Measurements from ENCODE around the gene TMEM200A. TPM values are rescaled to one million over a fixed set of nuclear protein-coding genes. Genes with fewer than 3 reads are reported as not detected.
A peak's percentile ranks its signal among the peaks of the same experiment; 100 is the strongest.

The TMEM200A gene
- total RNA-seq, 1 experiment from 2014 or later = 23.4 TPM

DNA sequence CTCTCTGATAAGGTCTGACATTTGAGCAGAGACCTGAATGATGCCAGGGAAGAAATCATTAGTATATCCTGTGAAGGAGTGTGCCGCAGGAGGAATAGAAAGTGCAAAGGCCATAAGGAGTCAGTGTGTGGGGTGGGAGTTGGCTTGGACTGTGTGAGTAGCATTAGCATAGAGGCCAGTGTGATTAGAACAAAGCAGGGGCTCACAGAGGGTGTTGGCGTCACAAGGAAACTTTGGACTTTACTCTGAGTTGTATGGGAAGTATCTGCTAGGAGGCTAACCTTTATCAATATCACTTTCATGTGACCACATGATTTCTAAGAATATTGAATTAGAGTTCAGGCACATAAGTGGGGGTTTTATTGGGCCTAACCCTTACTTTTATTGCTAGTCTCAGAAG is 12.1 kb downstream of the TMEM200A start:
- DNase-seq (ENCODE audit: low spot score) = no peak

DNA sequence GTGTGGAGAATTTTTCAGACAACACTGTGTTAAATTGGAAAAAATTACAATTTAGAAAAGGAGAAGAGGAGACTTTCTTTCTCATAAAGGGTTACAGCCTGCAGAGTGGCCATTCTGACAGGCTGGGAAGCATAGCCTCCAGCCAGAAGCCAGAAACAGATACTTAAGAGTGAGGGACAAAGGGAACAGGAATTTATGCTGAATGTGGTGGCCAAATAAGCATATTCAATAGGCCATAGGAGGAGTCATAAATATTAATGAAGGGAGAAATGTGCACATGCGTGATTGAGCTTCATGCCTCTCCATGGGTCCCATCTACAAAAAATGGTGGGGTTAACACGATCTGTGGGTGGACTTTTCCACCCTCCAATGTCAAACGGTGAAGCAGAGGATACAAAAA is 13.4 kb downstream of the TMEM200A start:
- no peak for DNase-seq (ENCODE audit: low spot score)

- no peak for DNase-seq (ENCODE audit: low spot score)
Measured at GRCh38 chr6:130381012-130381411, 15.2 kb downstream of the TMEM200A start.

DNA sequence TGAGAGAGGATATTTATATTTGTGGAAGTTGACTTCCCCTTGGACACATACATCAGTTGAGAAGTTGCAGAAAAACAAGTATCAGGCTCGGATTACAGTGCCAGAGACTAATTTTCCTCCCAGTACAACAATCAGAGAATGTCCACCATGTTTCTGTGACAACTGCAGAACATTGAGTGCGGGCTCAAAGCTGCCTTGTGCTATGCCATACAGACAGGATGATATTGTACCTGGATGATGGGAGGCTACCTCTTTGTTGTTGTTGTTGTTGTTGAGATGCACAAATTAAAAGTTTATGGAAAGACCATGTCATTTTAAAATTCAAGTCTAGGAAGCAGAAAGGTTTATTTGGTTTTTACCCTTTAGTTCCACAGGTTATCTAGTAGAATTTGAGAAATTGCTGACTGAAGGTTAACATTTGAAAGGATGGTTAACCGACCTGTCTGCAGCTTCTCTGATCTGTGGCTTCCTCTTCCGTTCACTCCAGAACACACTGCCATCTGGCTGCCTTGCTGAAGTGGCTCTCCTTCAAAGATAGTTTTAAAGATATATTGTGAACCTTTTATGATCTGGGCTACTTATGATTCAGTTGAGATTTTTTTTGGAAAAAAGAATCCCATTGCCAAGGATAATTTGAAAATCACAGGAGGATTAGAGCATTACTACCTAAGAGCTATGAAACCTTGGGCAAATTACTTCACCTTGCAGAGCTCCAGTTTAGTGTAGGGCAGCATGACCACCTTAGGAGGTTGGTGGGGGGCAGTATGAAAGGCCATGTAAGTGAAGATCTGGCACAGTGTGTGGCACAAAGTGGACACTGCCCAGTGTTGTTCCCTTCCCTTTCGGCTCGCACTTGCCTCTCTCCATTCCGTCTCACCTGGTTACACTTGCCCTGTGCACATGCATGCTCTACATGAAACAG is 15.9 kb downstream of the TMEM200A start:
- no peak for DNase-seq (ENCODE audit: low spot score)

DNA sequence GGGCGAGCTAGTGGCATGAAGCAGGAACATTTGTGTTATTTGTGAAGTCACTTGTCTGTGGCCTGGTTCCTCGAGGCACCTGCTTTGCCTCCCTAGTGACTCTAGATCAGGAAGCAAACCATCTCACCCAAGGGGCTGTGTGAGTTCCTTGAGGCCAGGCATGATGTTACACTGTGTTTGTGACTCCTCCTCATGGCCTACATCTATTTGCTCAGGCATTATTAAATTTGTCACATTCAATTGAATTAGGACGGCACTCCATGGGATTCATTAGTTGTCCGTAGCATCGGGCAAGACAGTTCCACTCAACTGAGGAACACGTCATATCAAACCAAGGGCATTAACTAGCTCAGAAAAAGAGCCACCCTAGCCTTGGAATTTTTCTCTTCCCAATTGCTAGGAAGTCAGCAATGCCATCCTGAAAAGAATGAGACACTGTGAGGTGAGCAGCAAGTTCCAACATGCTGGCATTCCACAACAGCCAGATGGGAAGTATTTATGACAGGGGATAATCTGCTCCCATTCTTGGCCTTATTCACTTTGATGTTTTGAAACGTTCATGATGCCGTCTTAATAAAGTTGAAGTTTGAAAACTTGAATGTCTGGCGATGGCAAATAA is 17.2 kb downstream of the TMEM200A start:
- DNase-seq (ENCODE audit: low spot score) = no peak

DNA sequence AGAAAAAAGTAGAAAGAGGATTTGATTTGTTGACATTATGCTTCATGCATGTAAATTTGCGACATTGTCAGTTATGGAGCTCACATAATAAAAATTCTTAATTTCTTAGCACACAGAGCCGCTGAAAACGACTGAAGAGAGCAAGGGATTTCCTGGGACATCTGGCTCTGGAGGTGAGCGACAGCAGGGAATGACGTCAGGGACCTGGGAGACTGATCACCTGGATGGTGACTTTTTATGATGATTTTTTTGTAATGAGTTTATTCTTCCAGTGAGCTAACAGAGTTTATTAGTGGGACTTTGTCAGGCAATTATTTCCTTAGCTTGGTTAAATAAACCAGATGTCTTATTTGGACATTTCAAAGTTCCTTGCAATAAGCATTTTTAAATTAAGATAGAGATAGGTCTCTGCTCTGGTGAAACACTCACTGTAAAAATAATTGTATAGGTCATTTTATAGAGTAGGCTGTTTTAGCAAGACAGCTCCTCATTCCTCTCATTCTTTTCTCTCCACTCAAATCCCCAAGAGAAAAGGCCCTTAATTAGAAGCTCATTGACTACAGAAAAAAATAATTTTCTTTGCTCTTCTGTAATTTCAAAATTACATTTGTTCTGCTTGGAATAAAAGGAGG is 19.4 kb downstream of the TMEM200A start:
- DNase-seq (ENCODE audit: low spot score) = no peak

- no peak for DNase-seq (ENCODE audit: low spot score)
Measured at GRCh38 chr6:130389142-130389541, 23.3 kb downstream of the TMEM200A start.

DNA sequence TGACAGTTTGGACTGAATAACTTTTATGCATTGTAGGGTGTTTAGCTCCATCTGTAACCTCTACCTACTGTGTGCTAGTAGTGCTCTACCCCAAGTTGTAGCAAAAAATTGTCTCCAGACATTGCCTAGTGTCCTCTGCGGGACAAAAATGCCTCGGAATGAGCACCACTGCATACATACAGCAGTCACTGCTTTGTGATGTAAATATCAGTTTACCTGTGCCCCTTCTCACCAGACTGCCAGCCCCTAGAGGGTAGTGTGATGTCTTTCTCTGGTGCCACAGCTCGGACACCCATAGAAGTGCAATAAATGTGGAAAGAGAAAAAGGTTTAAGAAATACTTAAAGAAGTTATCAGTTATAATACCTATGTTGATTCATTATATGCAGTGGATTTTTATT is 25.1 kb downstream of the TMEM200A start:
- no peak for DNase-seq (ENCODE audit: low spot score)

DNA sequence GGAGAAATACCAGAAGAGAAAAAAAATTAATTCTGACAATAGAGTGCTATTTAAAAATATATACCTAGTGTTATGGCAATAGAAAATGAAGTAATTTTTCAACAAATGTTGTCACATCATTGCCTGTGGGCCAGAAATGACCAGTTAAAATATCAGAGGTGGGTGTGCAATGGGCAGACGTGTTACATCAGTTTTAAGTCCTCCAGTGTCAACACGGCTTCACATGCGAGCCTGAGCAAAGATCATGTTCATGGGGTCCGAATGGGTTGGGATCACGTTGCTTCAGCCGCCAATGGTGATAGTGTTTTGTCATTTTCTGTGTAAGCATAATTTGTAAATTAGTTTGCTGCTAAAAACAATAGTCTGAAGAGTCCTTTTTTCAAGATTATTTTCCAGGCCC is 27.5 kb downstream of the TMEM200A start:
- no peak for DNase-seq (ENCODE audit: low spot score)

DNA sequence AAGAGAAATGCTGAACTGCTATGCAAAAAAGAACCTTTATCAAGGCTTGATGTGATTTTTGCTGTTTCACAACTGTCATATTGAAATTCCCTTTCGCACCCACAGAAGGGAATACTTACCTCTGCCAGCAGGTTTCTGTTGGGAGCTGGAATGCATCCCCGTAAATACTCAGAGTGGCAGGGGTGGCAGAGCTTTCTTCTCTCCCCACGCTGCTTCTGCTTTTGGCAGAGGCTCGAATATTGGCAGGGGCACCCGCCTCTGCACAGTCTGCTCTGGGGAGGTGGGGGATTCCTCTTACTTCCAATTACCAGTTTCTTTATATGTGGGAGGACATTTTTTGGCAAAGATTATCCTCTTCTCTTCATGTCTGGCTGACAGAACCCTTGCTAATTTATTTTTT is 28.4 kb downstream of the TMEM200A start:
- no peak for DNase-seq (ENCODE audit: low spot score)

DNA sequence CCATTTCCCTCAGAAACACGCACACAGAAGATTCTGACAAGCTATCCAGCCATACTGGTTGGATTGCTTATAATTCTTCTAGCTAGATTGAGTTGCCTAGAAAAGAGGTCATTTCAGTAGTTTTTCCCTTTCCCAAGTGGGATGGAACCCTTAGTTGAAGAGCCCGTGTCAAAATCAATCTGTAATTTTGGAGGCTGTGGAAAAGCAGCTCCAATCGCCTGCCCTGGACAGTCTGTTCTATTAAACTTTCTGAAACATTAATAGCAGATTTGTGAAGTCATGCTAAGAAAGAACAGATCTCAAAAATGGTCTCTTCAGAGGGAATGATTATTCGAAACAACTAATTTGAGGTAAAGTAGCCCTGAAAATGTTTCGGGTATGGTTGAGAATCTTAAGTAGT is 29.3 kb downstream of the TMEM200A start:
- DNase-seq (ENCODE audit: low spot score) = no peak

- DNase-seq (ENCODE audit: low spot score) = peak; percentile 49
Measured at GRCh38 chr6:130396722-130397121, 30.9 kb downstream of the TMEM200A start.

- DNase-seq (ENCODE audit: low spot score) = no peak
Measured at GRCh38 chr6:130405549-130405948, 39.7 kb downstream of the TMEM200A start.

GRCh38 chr6:130407032-130407431 is 41.2 kb downstream of the TMEM200A start:
- no peak for DNase-seq (ENCODE audit: low spot score)

- no peak for DNase-seq (ENCODE audit: low spot score)
Measured at GRCh38 chr6:130409418-130410100, 43.7 kb downstream of the TMEM200A start.

- DNase-seq (ENCODE audit: low spot score) = no peak
Measured at GRCh38 chr6:130411481-130411880, 45.7 kb downstream of the TMEM200A start.

- DNase-seq (ENCODE audit: low spot score) = no peak
Measured at GRCh38 chr6:130412556-130413290, 46.9 kb downstream of the TMEM200A start.

GRCh38 chr6:130417951-130418350 is 52.1 kb downstream of the TMEM200A start:
- no peak for DNase-seq (ENCODE audit: low spot score)

GRCh38 chr6:130420911-130421310 is 55.1 kb downstream of the TMEM200A start:
- DNase-seq (ENCODE audit: low spot score) = no peak

GRCh38 chr6:130421585-130421984 is 55.8 kb downstream of the TMEM200A start:
- DNase-seq (ENCODE audit: low spot score) = no peak

GRCh38 chr6:130423044-130423443 is 57.2 kb downstream of the TMEM200A start:
- DNase-seq (ENCODE audit: low spot score) = no peak

All from A172 (cell line).